HepG2 (cell line): ENCODE measurements around the gene JAK2. TPM values are rescaled to one million over a fixed set of nuclear protein-coding genes. Genes with fewer than 3 reads are reported as not detected.
A peak's percentile ranks its signal among the peaks of the same experiment; 100 is the strongest.

ENCODE experiments used
- ARNT ChIP-seq: fragments of 450-650 bp; IDR thresholded peaks from 2 replicates; pipeline ENCODE4 v1.6.1; 2017
- ATRX ChIP-seq: sonication (generic); formaldehyde crosslinking; IDR thresholded peaks from 2 replicates; pipeline ENCODE4 v1.4.0; 2020; ENCODE audit warnings: missing genetic modification reagents, borderline replicate concordance
- CBFB ChIP-seq: sonication (generic); formaldehyde crosslinking; IDR thresholded peaks from 2 replicates; pipeline ENCODE4 v1.4.0; 2020; ENCODE audit warnings: missing genetic modification reagents
- HMG20B ChIP-seq: conservative IDR thresholded peaks from 2 replicates; pipeline ENCODE4 v1.6.1; 2016; ENCODE audit warnings: missing genetic modification reagents, missing compliant biosample characterization
- HOXA5 ChIP-seq: sonication (generic); formaldehyde crosslinking; IDR thresholded peaks from 2 replicates; pipeline ENCODE4 v1.4.0; 2020; ENCODE audit warnings: missing genetic modification reagents
- HOXA9 ChIP-seq: sonication (generic); formaldehyde crosslinking; IDR thresholded peaks from 2 replicates; pipeline ENCODE4 v1.8.1; 2022; ENCODE audit warnings: missing genetic modification reagents, mild to moderate bottlenecking, moderate library complexity, borderline replicate concordance
- KDM4B ChIP-seq: sonication (generic); formaldehyde crosslinking; IDR thresholded peaks from 2 replicates; pipeline ENCODE4 v1.4.0; 2020; ENCODE audit warnings: missing genetic modification reagents
- NCOA1 ChIP-seq: sonication (generic); formaldehyde crosslinking; IDR thresholded peaks from 2 replicates; pipeline ENCODE4 v1.9.0; 2021; ENCODE audit warnings: missing genetic modification reagents
- RFX1 ChIP-seq: fragments of 450-650 bp; IDR thresholded peaks from 2 replicates; pipeline ENCODE4 v1.6.1; 2017
- SYNCRIP ChIP-seq: fragments of 200-400 bp; formaldehyde crosslinking; IDR thresholded peaks from 2 replicates; pipeline ENCODE4 v1.6.1; 2018; ENCODE audit warnings: mild to moderate bottlenecking, low read depth, low read length; ENCODE audit not compliant: insufficient read depth
- ZBTB42 ChIP-seq: sonication (generic); formaldehyde crosslinking; IDR thresholded peaks from 2 replicates; pipeline ENCODE4 v1.5.0; 2020; ENCODE audit warnings: mild to moderate bottlenecking, missing genetic modification reagents
- polyA plus RNA-seq, 8 experiments: library from polyadenylated mRNA; depleted of rRNA in 3 of 8; stranded (reverse) in 7 of 8; unstranded in 1 of 8; fragments of >200 nt; fragmentation: Illumina TruSeq in 4 of 8; extraction: Trizol in 4 of 8; gene quantifications; 2 replicates each; pipeline versions ENCODE4 v1.2.1 to v1.2.3, GENCODE V29; 2011 to 2016; ENCODE audit warnings: low read depth in 4 of 8, missing spikeins in 1 of 8, mixed read lengths in 1 of 8; ENCODE audit not compliant: insufficient read depth in 1 of 8
- total RNA-seq, 5 experiments: library from RNA; depleted of rRNA; stranded (reverse); fragments of >200 nt; fragmentation: Illumina TruSeq; extraction: Trizol; gene quantifications; 2 replicates each; pipeline ENCODE4 v1.2.3, GENCODE V29; 2016; ENCODE audit warnings: low read depth in 1 of 5
- TF ChIP-seq, protein P1 (sequence below): sonication (generic); formaldehyde crosslinking; IDR thresholded peaks from 2 replicates; pipeline ENCODE4; 2020; ENCODE audit warnings: missing genetic modification reagents, mild to moderate bottlenecking, borderline replicate concordance
- TF ChIP-seq, protein P2 (sequence below): sonication (generic); formaldehyde crosslinking; IDR thresholded peaks from 2 replicates; pipeline ENCODE4 v1.8.1; 2023; ENCODE audit warnings: mild to moderate bottlenecking, missing genetic modification reagents
- TF ChIP-seq, protein P3 (sequence below): sonication (generic); formaldehyde crosslinking; IDR thresholded peaks from 2 replicates; pipeline ENCODE4 v1.4.0; 2020; ENCODE audit warnings: missing genetic modification reagents, borderline replicate concordance
- TF ChIP-seq, protein P4 (sequence below): sonication (generic); formaldehyde crosslinking; IDR thresholded peaks from 2 replicates; pipeline ENCODE4 v1.4.0; 2020; ENCODE audit warnings: missing genetic modification reagents, borderline replicate concordance
- TF ChIP-seq, protein P5 (sequence below): sonication (generic); formaldehyde crosslinking; IDR thresholded peaks from 2 replicates; pipeline ENCODE4 v1.4.0; 2020; ENCODE audit warnings: mild to moderate bottlenecking, missing genetic modification reagents

The JAK2 gene
- total and polyA plus RNA-seq, 2 of the 13 experiments (the other 11 are each of a cell fraction or from before 2014, with no cell fraction given): 1.1 to 4.1 TPM

DNA sequence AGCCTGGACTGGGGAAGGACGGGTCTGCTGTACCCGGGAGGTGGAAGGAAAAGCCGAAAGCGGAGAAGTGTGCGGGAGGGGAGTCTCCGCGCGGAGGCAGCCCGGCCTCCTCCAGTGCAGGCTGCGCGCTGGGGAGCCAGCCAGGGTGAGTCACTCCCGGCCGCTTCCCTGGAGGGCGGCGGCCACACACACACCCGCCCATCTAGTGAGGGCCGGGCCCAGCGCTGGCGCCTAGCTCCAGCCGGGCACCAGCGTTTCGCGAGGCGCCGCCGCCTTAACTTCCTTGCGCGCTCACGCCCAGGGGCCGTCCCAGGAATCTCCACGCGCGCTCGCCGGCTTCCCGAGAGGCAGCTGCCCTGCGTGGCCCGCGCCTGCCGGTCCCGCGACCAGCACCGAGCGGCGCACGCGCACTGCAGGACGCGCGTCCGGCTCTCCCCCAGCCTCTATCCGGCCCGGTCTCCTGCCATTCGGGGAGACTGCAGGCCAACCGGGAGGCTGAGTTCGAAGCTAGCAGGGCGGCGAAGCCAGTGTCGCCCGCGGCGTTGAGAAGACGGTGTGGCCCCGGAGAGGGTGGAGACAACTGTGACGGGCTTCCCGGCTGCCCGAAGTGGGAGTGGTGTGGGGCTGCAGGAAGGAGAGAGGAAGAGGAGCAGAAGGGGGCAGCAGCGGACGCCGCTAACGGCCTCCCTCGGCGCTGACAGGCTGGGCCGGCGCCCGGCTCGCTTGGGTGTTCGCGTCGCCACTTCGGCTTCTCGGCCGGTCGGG, at the start of gene JAK2 (continued):
- TF ChIP-seq, protein P1, sequence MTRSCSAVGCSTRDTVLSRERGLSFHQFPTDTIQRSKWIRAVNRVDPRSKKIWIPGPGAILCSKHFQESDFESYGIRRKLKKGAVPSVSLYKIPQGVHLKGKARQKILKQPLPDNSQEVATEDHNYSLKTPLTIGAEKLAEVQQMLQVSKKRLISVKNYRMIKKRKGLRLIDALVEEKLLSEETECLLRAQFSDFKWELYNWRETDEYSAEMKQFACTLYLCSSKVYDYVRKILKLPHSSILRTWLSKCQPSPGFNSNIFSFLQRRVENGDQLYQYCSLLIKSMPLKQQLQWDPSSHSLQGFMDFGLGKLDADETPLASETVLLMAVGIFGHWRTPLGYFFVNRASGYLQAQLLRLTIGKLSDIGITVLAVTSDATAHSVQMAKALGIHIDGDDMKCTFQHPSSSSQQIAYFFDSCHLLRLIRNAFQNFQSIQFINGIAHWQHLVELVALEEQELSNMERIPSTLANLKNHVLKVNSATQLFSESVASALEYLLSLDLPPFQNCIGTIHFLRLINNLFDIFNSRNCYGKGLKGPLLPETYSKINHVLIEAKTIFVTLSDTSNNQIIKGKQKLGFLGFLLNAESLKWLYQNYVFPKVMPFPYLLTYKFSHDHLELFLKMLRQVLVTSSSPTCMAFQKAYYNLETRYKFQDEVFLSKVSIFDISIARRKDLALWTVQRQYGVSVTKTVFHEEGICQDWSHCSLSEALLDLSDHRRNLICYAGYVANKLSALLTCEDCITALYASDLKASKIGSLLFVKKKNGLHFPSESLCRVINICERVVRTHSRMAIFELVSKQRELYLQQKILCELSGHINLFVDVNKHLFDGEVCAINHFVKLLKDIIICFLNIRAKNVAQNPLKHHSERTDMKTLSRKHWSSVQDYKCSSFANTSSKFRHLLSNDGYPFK (CRISPR knock-in tag): no peak; the same call in 1 of the 2 replicates
- TF ChIP-seq HOXA5 (CRISPR knock-in tag): peak; percentile 90; the same call in 1 of the 2 replicates
- TF ChIP-seq HMG20B (CRISPR knock-in tag): no peak
- peak; percentile 37; the same call in 1 of the 2 replicates for TF ChIP-seq ZBTB42 (CRISPR knock-in tag)
- TF ChIP-seq, protein P2, sequence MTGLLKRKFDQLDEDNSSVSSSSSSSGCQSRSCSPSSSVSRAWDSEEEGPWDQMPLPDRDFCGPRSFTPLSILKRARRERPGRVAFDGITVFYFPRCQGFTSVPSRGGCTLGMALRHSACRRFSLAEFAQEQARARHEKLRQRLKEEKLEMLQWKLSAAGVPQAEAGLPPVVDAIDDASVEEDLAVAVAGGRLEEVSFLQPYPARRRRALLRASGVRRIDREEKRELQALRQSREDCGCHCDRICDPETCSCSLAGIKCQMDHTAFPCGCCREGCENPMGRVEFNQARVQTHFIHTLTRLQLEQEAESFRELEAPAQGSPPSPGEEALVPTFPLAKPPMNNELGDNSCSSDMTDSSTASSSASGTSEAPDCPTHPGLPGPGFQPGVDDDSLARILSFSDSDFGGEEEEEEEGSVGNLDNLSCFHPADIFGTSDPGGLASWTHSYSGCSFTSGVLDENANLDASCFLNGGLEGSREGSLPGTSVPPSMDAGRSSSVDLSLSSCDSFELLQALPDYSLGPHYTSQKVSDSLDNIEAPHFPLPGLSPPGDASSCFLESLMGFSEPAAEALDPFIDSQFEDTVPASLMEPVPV (CRISPR knock-in tag): peak; percentile 68
- TF ChIP-seq ATRX (CRISPR knock-in tag): no peak
- TF ChIP-seq, protein P3, sequence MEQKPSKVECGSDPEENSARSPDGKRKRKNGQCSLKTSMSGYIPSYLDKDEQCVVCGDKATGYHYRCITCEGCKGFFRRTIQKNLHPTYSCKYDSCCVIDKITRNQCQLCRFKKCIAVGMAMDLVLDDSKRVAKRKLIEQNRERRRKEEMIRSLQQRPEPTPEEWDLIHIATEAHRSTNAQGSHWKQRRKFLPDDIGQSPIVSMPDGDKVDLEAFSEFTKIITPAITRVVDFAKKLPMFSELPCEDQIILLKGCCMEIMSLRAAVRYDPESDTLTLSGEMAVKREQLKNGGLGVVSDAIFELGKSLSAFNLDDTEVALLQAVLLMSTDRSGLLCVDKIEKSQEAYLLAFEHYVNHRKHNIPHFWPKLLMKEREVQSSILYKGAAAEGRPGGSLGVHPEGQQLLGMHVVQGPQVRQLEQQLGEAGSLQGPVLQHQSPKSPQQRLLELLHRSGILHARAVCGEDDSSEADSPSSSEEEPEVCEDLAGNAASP (CRISPR knock-in tag): no peak; the same call in 1 of the 2 replicates
- peak; percentile 20; the same call in 1 of the 2 replicates for TF ChIP-seq CBFB (CRISPR knock-in tag)
- TF ChIP-seq HOXA9 (CRISPR knock-in tag): no peak; the same call in none of the 2 replicates
- TF ChIP-seq, protein P4, sequence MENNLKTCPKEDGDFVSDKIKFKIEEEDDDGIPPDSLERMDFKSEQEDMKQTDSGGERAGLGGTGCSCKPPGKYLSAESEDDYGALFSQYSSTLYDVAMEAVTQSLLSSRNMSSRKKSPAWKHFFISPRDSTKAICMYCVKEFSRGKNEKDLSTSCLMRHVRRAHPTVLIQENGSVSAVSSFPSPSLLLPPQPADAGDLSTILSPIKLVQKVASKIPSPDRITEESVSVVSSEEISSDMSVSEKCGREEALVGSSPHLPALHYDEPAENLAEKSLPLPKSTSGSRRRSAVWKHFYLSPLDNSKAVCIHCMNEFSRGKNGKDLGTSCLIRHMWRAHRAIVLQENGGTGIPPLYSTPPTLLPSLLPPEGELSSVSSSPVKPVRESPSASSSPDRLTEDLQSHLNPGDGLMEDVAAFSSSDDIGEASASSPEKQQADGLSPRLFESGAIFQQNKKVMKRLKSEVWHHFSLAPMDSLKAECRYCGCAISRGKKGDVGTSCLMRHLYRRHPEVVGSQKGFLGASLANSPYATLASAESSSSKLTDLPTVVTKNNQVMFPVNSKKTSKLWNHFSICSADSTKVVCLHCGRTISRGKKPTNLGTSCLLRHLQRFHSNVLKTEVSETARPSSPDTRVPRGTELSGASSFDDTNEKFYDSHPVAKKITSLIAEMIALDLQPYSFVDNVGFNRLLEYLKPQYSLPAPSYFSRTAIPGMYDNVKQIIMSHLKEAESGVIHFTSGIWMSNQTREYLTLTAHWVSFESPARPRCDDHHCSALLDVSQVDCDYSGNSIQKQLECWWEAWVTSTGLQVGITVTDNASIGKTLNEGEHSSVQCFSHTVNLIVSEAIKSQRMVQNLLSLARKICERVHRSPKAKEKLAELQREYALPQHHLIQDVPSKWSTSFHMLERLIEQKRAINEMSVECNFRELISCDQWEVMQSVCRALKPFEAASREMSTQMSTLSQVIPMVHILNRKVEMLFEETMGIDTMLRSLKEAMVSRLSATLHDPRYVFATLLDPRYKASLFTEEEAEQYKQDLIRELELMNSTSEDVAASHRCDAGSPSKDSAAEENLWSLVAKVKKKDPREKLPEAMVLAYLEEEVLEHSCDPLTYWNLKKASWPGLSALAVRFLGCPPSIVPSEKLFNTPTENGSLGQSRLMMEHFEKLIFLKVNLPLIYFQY (CRISPR knock-in tag): peak; percentile 33; the same call in 1 of the 2 replicates
- TF ChIP-seq NCOA1 (CRISPR knock-in tag): 0 out of 2 replicates have a peak, but pooled peaks have one; percentile 52
- TF ChIP-seq RFX1: no peak
- TF ChIP-seq SYNCRIP: no peak
- TF ChIP-seq, protein P5, sequence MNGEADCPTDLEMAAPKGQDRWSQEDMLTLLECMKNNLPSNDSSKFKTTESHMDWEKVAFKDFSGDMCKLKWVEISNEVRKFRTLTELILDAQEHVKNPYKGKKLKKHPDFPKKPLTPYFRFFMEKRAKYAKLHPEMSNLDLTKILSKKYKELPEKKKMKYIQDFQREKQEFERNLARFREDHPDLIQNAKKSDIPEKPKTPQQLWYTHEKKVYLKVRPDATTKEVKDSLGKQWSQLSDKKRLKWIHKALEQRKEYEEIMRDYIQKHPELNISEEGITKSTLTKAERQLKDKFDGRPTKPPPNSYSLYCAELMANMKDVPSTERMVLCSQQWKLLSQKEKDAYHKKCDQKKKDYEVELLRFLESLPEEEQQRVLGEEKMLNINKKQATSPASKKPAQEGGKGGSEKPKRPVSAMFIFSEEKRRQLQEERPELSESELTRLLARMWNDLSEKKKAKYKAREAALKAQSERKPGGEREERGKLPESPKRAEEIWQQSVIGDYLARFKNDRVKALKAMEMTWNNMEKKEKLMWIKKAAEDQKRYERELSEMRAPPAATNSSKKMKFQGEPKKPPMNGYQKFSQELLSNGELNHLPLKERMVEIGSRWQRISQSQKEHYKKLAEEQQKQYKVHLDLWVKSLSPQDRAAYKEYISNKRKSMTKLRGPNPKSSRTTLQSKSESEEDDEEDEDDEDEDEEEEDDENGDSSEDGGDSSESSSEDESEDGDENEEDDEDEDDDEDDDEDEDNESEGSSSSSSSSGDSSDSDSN (CRISPR knock-in tag): peak; percentile 99
- no peak for TF ChIP-seq ARNT
- no peak for TF ChIP-seq KDM4B (CRISPR knock-in tag)
